Renal cortical epithelial cell (primary cell): Measurements from ENCODE around the gene U2AF1. TPM values are rescaled to one million over a fixed set of nuclear protein-coding genes. Genes with fewer than 3 reads are reported as not detected.

Source experiments
- total RNA-seq: library from RNA; depleted of rRNA; stranded (reverse); fragments of >200 nt; gene quantifications from 2 replicates; pipeline ENCODE4 v1.2.3, GENCODE V29; 2014

Gene U2AF1
- total RNA-seq, 1 donor from 2014 or later = 34.3 TPM

Other genes with a start within 250 kb of the U2AF1 start
- gene WDR4, start 228.0 kb downstream of the U2AF1 start, total RNA-seq = 10.1 and 21.2 TPM in 2 replicates
- gene NDUFV3, start 214.3 kb downstream of the U2AF1 start, total RNA-seq = 46.7 and 56.8 TPM in 2 replicates
- gene ERVH48-1, start 181.9 kb downstream of the U2AF1 start, total RNA-seq = not detected in 2 replicates
- gene PKNOX1, start 133.0 kb downstream of the U2AF1 start, total RNA-seq = 14.1 and 26.4 TPM in 2 replicates
- gene CBS, start 31.7 kb downstream of the U2AF1 start, total RNA-seq = 24.5 and 90.7 TPM in 2 replicates
- gene CRYAA, start 61.4 kb upstream of the U2AF1 start, total RNA-seq = not detected in 2 replicates